Measurements from ENCODE around the gene CUTA.

The CUTA gene

GRCh38 chr6:33420491-33421343 is 2.8 kb upstream of the CUTA start:
- DNase-seq = no peak

- DNase-seq = peak; percentile 81
Measured at GRCh38 chr6:33419580-33420490, 1.9 kb upstream of the CUTA start, which contains the start of gene SYNGAP1. Gene SYNGAP1 (plus strand): TSS chr6:33420065. CDS start chr6:33420265, 200 bp downstream.

GRCh38 chr6:33418690-33419291 is 884 bp upstream of the CUTA start:
- DNase-seq = no peak

GRCh38 chr6:33417128-33417902 is 592 bp downstream of the CUTA start:
- DNase-seq = peak; percentile 90

- DNase-seq = no peak
Measured at GRCh38 chr6:33416386-33417127, 1.4 kb downstream of the CUTA start.

- DNase-seq = no peak
Measured at GRCh38 chr6:33415831-33416230, 2.1 kb downstream of the CUTA start.

GRCh38 chr6:33414592-33415271 is 3.2 kb downstream of the CUTA start:
- no peak for DNase-seq

GRCh38 chr6:33413241-33414120 is 4.4 kb downstream of the CUTA start:
- no peak for DNase-seq

- no peak for DNase-seq
Measured at GRCh38 chr6:33412140-33413009, 5.5 kb downstream of the CUTA start.

- no peak for DNase-seq
Measured at GRCh38 chr6:33411632-33412005, 6.3 kb downstream of the CUTA start.

- peak; percentile 80 for DNase-seq
Measured at GRCh38 chr6:33410711-33411631, 6.9 kb downstream of the CUTA start, which contains the start of gene PHF1. Gene PHF1 (plus strand): TSS chr6:33411014. CDS start chr6:33412264, 1,250 bp downstream.

- peak; percentile 98 for DNase-seq
Measured at GRCh38 chr6:33410050-33410710, 7.7 kb downstream of the CUTA start.

- peak; percentile 41 for DNase-seq
Measured at GRCh38 chr6:33407132-33407718, 10.7 kb downstream of the CUTA start.

GRCh38 chr6:33406126-33406525 is 11.8 kb downstream of the CUTA start:
- DNase-seq = no peak

- no peak for DNase-seq
Measured at GRCh38 chr6:33405386-33405940, 12.4 kb downstream of the CUTA start.

GRCh38 chr6:33404884-33405283 is 13.0 kb downstream of the CUTA start:
- no peak for DNase-seq
